ENCODE data around the gene AATF. TPM values are rescaled to one million over a fixed set of nuclear protein-coding genes. Genes with fewer than 3 reads are reported as not detected.

AATF gene
- total and polyA plus RNA-seq, 2 donors (not counting 1 experiment from before 2014, with no cell fraction given): 23.9 to 54.8 TPM

DNA sequence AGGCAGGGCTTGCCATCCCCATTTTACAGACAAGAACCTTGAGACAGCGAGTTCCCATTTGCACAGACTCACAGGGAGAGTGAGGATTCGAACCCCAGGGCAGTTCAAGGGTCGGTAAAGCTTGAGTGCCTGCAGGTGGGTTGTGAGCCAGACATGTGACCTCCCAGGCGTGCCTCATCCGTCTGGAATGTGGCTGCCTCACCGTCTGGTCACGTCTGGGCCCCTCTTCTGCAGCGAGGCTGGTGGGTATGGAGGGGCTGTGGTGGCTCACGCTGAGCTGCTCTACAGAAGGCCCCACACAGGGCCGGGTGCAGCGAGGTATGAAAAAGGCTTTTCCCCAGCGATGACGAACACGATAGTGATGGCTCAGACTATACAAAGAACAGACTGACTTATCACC lies 47.2 kb upstream of the AATF start:
- Histone ChIP-seq H3K27ac (ENCODE audit: low read length in 2 of 2) (no peak overlapping the region), H3K9me3 (ENCODE audit: control extremely low read depth in 1 of 3, control insufficient read depth in 2 of 3, insufficient read depth in 1 of 3, low read length in 2 of 3) (no peaks in the 10 kb centered on the region), H4K20me1 (ENCODE audit: control insufficient read depth, insufficient read depth, low read length, poor library complexity, severe bottlenecking) (no peaks in the 10 kb centered on the region), H3K4me2 (replicated peaks; ENCODE audit: low read depth, low read length, poor library complexity, severe bottlenecking) (no peak overlapping the region), H3K27me3 (replicated peaks in 1 of 4; ENCODE audit: control extremely low read depth in 1 of 4, control insufficient read depth in 3 of 4, insufficient read depth in 4 of 4, low read length in 3 of 4) (peaks cover 0 to 5% (median 0%) of the 10 kb centered on the region in 4 experiments), H3K79me2 (ENCODE audit: control insufficient read depth, insufficient read depth, low read length) (no peaks in the 10 kb centered on the region), H3K9ac (ENCODE audit: low read length) (no peak overlapping the region), H3K4me1 (ENCODE audit: control insufficient read depth in 2 of 2, insufficient read depth in 2 of 2, low read length in 2 of 2) (no peaks in the 10 kb centered on the region), H3K4me3 (ENCODE audit: control extremely low read depth in 1 of 5, extremely low read depth in 1 of 5, insufficient read depth in 1 of 5, low read depth in 2 of 5, low read length in 4 of 5) (no peak overlapping the region), H3K36me3 (replicated peaks in 1 of 2; ENCODE audit: control extremely low read depth in 1 of 2, control insufficient read depth in 1 of 2, extremely low read depth in 1 of 2, insufficient read depth in 2 of 2, low read length in 1 of 2) (no peaks in the 10 kb centered on the region), H2AFZ (ENCODE audit: insufficient read depth, low read depth, low read length, poor library complexity, severe bottlenecking) (no peak overlapping the region)
- Mint-ChIP-seq H3K27me3 (peaks cover 41% of the 10 kb centered on the region), H3K27ac (no peak overlapping the region), H3K9me3 (ENCODE audit: insufficient read depth) (no peaks in the 10 kb centered on the region), H3K4me1 (no peaks in the 10 kb centered on the region), H3K4me3 (no peak overlapping the region)
- ATAC-seq (ENCODE audit: low read depth) (no peak), DNase-seq (no peak)
- WGBS (ENCODE audit: insufficient coverage): 87% methylated on average over 11 of the region's 14 CpGs
- ChIA-PET CTCF (no interaction called here), POLR2A (no interaction called here)
- TF ChIP-seq EZH2 (IDR thresholded peaks at IDR 0.05; ENCODE audit: borderline replicate concordance, insufficient read depth, low read depth, low read length, poor library complexity, severe bottlenecking): no peak
- TF ChIP-seq, protein P1, sequence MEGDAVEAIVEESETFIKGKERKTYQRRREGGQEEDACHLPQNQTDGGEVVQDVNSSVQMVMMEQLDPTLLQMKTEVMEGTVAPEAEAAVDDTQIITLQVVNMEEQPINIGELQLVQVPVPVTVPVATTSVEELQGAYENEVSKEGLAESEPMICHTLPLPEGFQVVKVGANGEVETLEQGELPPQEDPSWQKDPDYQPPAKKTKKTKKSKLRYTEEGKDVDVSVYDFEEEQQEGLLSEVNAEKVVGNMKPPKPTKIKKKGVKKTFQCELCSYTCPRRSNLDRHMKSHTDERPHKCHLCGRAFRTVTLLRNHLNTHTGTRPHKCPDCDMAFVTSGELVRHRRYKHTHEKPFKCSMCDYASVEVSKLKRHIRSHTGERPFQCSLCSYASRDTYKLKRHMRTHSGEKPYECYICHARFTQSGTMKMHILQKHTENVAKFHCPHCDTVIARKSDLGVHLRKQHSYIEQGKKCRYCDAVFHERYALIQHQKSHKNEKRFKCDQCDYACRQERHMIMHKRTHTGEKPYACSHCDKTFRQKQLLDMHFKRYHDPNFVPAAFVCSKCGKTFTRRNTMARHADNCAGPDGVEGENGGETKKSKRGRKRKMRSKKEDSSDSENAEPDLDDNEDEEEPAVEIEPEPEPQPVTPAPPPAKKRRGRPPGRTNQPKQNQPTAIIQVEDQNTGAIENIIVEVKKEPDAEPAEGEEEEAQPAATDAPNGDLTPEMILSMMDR (IDR thresholded peaks at IDR 0.05): no peak
- intact Hi-C loops (cut with micrococcal nuclease): no loop called here

DNA sequence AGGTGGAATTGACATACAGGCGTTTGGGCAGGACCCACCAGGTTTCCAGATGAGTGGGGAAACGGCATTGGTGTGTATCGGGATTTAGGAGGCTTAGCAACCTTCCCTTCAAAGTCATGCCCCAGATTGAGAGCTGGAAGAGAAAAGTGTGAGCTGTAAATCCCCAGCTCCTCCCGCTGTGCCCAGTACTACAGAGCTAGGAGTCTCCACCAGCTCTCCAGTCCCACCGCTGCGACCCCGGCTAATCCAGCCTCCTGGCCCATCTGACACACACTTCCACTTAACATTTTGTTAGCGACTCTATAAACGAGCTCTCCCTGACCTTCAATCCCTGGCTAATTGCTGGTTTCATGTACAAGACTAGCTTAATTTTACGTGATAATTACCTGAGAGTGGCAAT lies 41.3 kb upstream of the AATF start:
- ATAC-seq (ENCODE audit: low read depth): no peak
- no peaks in the 10 kb centered on the region for H3K9me3 Mint-ChIP-seq (ENCODE audit: insufficient read depth)
- POLR2A ChIA-PET: no interaction called here
- CTCF ChIA-PET: no interaction called here
- no peaks in the 10 kb centered on the region for H3K9me3 ChIP-seq (ENCODE audit: control extremely low read depth in 1 of 3, control insufficient read depth in 2 of 3, insufficient read depth in 1 of 3, low read length in 2 of 3)
- H3K79me2 ChIP-seq (ENCODE audit: control insufficient read depth, insufficient read depth, low read length): no peaks in the 10 kb centered on the region
- no peak overlapping the region for H3K4me2 ChIP-seq (replicated peaks; ENCODE audit: low read depth, low read length, poor library complexity, severe bottlenecking)
- peaks cover 43% of the 10 kb centered on the region for H3K27me3 Mint-ChIP-seq
- H2AFZ ChIP-seq (ENCODE audit: insufficient read depth, low read depth, low read length, poor library complexity, severe bottlenecking): no peak overlapping the region
- H3K4me1 ChIP-seq (ENCODE audit: control insufficient read depth in 2 of 2, insufficient read depth in 2 of 2, low read length in 2 of 2): no peaks in the 10 kb centered on the region
- H3K27me3 ChIP-seq (replicated peaks in 1 of 4; ENCODE audit: control extremely low read depth in 1 of 4, control insufficient read depth in 3 of 4, insufficient read depth in 4 of 4, low read length in 3 of 4): peaks cover 0 to 9% (median 2%) of the 10 kb centered on the region in 4 experiments
- TF ChIP-seq EZH2 (IDR thresholded peaks at IDR 0.05; ENCODE audit: borderline replicate concordance, insufficient read depth, low read depth, low read length, poor library complexity, severe bottlenecking): no peak
- TF ChIP-seq, protein P1 (IDR thresholded peaks at IDR 0.05): no peak
- no peaks in the 10 kb centered on the region for H4K20me1 ChIP-seq (ENCODE audit: control insufficient read depth, insufficient read depth, low read length, poor library complexity, severe bottlenecking)
- H3K4me1 Mint-ChIP-seq: no peaks in the 10 kb centered on the region
- no peak overlapping the region for H3K27ac Mint-ChIP-seq
- H3K4me3 ChIP-seq (ENCODE audit: control extremely low read depth in 1 of 5, extremely low read depth in 1 of 5, insufficient read depth in 1 of 5, low read depth in 2 of 5, low read length in 4 of 5): no peak overlapping the region
- WGBS (ENCODE audit: insufficient coverage): 79% methylated on average over 9 of the region's 10 CpGs
- intact Hi-C loops (cut with micrococcal nuclease): no loop called here
- H3K27ac ChIP-seq (ENCODE audit: low read length in 2 of 2): no peak overlapping the region
- H3K4me3 Mint-ChIP-seq: no peak overlapping the region
- no peak overlapping the region for H3K9ac ChIP-seq (ENCODE audit: low read length)
- DNase-seq: no peak
- H3K36me3 ChIP-seq (replicated peaks in 1 of 2; ENCODE audit: control extremely low read depth in 1 of 2, control insufficient read depth in 1 of 2, extremely low read depth in 1 of 2, insufficient read depth in 2 of 2, low read length in 1 of 2): no peaks in the 10 kb centered on the region

All from B cell (primary cell).